PFSK-1 (cell line): Measurements from ENCODE around the gene FAM53A.

ENCODE experiments used
- FOXP2 ChIP-seq: optimal IDR thresholded peaks from 2 replicates; pipeline ENCODE3; 2011; ENCODE audit warnings: borderline replicate concordance, control low read depth, inconsistent platforms; ENCODE audit not compliant: insufficient read depth; ENCODE audit errors: extremely low read length, extremely low read depth
- POLR2AphosphoS5 ChIP-seq: IDR thresholded peaks from 2 replicates; pipeline ENCODE4 v1.6.1; 2012; ENCODE audit warnings: low read depth, mild to moderate bottlenecking, control low read depth, low read length, moderate library complexity
- SIN3A ChIP-seq: IDR thresholded peaks from 2 replicates; pipeline ENCODE4 v1.6.1; 2012; ENCODE audit warnings: mild to moderate bottlenecking, low read length, moderate library complexity, borderline replicate concordance; ENCODE audit not compliant: insufficient read depth
- TAF1 ChIP-seq: IDR thresholded peaks from 2 replicates; pipeline ENCODE4 v1.6.1; 2012; ENCODE audit warnings: low read length, control low read depth, borderline replicate concordance; ENCODE audit not compliant: insufficient read depth
- TF ChIP-seq, protein P1 (sequence below), 2 experiments: IDR thresholded peaks; 2 replicates each; pipeline versions ENCODE4 v1.6.1 to v1.8.0; 2011 to 2012; ENCODE audit warnings: low read depth in 2 of 2, low read length in 2 of 2, control low read depth in 1 of 2, inconsistent platforms in 1 of 2, mild to moderate bottlenecking in 1 of 2, moderate library complexity in 1 of 2; ENCODE audit not compliant: insufficient read depth in 1 of 2

The FAM53A gene

DNA sequence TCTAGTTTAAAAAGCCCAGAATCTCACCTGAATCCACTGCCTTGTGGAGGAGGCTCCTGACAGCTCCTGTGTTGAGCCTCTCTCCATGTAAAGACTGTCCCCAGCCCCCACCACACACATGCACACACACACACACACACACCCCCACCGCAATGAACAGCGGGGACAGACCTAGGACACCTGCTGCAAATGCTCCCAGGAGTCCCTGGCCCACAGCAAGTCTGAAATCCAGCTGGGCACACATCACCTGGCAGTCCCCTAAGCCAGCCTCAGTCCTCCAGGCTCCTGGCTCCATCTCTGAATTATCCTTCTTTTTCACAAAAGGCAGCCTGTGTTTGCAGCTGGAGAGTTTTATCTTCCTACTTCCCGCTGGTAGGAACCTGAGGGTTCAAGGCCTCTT is 6.6 kb upstream of the FAM53A start:
- TF ChIP-seq TAF1 (no peak), SIN3A (no peak), POLR2AphosphoS5 (no peak), FOXP2 (no peak)
- TF ChIP-seq, protein P1, sequence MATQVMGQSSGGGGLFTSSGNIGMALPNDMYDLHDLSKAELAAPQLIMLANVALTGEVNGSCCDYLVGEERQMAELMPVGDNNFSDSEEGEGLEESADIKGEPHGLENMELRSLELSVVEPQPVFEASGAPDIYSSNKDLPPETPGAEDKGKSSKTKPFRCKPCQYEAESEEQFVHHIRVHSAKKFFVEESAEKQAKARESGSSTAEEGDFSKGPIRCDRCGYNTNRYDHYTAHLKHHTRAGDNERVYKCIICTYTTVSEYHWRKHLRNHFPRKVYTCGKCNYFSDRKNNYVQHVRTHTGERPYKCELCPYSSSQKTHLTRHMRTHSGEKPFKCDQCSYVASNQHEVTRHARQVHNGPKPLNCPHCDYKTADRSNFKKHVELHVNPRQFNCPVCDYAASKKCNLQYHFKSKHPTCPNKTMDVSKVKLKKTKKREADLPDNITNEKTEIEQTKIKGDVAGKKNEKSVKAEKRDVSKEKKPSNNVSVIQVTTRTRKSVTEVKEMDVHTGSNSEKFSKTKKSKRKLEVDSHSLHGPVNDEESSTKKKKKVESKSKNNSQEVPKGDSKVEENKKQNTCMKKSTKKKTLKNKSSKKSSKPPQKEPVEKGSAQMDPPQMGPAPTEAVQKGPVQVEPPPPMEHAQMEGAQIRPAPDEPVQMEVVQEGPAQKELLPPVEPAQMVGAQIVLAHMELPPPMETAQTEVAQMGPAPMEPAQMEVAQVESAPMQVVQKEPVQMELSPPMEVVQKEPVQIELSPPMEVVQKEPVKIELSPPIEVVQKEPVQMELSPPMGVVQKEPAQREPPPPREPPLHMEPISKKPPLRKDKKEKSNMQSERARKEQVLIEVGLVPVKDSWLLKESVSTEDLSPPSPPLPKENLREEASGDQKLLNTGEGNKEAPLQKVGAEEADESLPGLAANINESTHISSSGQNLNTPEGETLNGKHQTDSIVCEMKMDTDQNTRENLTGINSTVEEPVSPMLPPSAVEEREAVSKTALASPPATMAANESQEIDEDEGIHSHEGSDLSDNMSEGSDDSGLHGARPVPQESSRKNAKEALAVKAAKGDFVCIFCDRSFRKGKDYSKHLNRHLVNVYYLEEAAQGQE (IDR thresholded peaks at IDR 0.05; ENCODE audit: insufficient read depth in 1 of 2, low read depth in 2 of 2, low read length in 2 of 2) = no peak

DNA sequence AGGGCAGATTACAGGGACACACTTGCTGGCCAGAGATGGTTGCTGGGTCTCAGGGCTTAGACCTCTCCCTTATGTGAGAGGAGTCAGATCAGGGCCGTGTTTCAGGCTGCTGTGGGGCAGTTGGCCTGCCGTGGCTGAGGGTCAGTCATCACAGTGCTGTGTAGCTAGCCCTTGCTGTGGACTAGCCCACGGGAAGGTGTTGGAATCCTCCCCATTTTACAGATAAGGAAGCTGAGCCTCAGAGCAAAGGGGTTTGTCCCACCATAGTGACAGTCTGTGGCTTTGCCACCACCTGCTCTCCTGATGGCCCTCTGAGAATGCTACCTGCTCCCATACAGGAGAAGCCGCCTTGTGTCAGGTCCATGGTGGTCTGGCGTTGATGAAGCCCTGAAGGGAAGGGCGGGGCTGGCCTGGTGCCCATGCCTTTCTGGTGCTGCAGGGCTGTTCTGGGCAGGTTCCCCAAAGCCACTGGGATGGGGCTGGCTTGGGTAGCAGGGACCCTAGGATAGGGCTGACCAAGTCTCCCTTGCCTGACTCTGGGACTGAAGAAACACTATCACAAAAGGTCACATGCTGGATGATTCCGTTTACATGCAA is 2.4 kb upstream of the FAM53A start:
- TF ChIP-seq POLR2AphosphoS5 (no peak), TAF1 (no peak), SIN3A (no peak), FOXP2 (no peak)
- TF ChIP-seq, protein P1 (IDR thresholded peaks at IDR 0.05; ENCODE audit: insufficient read depth in 1 of 2, low read depth in 2 of 2, low read length in 2 of 2) = no peak

DNA sequence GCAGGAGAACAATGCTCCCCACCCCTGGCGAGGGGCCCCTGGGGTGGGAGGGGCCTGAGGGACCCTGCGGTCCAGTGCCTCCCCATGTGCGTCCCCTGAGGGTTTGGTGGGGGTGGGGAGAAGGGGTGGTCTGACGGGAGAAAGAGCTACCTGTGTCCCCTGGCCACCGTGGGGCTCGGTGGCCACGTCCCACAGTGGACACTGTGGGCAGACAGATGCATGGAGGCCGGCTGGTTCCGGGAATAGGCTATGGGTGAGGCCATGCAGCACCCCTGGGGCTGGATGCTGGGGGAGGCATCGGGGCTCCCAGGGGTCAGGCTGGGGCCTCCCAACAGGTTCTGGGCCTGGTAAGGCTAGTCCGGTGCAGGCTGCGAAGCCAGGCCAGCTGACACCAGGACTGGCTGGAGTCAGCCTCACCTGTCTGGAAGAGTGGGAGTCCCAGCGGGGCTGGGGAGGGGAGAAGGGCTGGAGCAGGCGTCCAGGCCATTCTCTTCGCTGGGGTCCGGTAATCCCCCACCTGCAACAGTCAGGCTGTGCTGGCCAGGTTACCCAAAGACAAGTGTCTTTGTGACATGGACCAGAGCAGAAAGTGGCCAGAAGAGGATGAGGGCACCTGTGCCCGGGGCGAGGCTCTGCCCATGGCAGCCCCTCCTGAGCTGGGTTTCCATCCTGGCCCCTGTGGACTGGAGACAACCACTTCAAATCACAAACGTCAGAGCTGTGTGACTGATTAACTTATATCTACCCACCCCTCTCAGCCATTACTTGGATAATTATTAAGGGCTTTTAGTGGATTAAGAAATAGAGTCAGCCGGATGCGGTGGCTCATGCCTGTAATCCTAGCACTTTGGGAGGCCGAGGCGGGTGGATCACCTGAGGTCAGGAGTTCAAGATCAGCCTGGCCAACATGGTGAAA is 1.4 kb upstream of the FAM53A start:
- no peak for TF ChIP-seq TAF1
- TF ChIP-seq, protein P1 (IDR thresholded peaks at IDR 0.05; ENCODE audit: insufficient read depth in 1 of 2, low read depth in 2 of 2, low read length in 2 of 2) = no peak
- no peak for TF ChIP-seq FOXP2
- no peak for TF ChIP-seq SIN3A
- no peak for TF ChIP-seq POLR2AphosphoS5

DNA sequence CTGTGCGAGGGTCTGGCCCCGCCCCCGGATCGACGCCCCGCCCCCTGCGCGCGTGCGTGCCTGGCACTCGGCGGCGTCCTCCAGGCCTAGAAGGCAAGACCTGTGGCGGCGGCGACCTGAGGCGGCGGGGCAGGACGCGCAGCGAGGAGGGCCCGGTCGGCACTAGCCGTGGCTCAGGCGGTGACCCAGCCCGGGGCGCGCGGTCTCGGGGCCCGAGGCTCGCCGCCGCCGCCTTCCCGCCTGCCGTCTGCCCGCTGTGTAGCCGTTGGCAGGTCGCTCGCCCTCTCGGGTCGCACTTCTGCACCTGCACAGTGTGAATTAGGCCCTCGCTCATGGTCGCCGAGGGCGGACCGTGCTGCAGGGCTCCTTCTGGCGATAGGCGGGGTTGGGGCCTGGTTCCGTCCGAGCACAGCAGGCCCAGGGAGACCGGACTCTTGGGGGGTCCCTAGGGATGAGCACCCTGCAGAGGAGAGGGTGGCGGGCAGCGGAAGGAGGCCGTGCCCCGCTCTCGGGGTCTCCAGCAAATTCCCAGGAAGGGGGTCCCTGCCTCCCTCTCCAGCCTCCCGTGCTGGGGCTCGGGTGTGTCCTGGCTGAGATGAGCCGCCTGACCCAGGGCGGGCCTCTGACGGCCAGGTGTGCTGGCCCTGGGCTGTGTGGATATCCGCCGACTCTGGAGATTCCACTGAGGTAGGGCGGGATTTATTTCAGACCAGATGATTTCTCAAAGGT is 557 bp upstream of the FAM53A start:
- TF ChIP-seq TAF1 (no peak), POLR2AphosphoS5 (peak; percentile 54)

DNA sequence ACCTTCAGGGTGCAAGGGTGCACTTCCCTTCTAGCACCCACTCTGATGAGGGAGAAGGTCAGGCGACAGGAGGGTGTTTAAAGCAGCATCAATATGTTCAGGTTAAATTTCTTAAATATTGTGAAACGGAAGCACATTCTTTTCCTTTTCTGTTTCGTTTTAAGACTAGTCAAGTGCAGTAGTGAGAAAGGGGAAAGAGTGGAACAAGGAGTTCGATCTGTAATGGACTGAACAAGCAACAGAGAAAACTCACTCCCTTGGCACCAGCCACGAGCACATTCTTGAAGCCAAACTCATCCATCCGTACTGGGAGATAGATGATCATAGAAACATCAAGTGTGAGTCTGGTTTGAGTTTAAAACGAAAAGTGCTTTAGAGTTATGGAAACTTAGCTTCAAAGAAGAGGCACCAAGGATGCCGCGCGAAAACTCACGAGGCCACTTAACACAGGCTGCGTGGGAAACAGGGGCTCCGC is 815 bp downstream of the FAM53A start:
- TF ChIP-seq FOXP2 (no peak), POLR2AphosphoS5 (no peak), SIN3A (no peak)
- TF ChIP-seq, protein P1 (IDR thresholded peaks at IDR 0.05; ENCODE audit: insufficient read depth in 1 of 2, low read depth in 2 of 2, low read length in 2 of 2) = no peak
